Cerebellar nuclear complex (tissue), 1 donor: ENCODE data around the gene ENKD1.

Experiments used
- DNase-seq, 2 experiments: peaks; one replicate each; lab custom pipeline; 2025; lab: John Stamatoyannopoulos, UW

ENKD1 gene

DNA sequence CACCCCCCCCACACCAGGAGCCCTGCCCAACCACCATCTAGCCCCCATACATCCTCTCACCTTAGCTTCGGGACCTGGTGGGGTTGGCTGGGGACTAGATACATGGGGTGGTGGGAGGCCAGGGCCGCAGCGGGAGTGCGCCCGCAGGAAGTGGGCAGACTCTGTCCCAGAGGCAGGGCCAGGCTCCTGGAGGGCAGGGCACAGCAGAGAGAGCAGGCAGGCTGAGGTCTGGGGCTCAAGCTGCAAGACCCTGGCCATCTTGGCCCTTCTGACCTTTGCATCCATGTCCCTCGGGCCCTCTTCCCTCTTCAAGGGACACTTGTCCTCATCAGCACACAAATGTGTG lies 2.7 kb downstream of the ENKD1 start:
- no peak for DNase-seq

DNA sequence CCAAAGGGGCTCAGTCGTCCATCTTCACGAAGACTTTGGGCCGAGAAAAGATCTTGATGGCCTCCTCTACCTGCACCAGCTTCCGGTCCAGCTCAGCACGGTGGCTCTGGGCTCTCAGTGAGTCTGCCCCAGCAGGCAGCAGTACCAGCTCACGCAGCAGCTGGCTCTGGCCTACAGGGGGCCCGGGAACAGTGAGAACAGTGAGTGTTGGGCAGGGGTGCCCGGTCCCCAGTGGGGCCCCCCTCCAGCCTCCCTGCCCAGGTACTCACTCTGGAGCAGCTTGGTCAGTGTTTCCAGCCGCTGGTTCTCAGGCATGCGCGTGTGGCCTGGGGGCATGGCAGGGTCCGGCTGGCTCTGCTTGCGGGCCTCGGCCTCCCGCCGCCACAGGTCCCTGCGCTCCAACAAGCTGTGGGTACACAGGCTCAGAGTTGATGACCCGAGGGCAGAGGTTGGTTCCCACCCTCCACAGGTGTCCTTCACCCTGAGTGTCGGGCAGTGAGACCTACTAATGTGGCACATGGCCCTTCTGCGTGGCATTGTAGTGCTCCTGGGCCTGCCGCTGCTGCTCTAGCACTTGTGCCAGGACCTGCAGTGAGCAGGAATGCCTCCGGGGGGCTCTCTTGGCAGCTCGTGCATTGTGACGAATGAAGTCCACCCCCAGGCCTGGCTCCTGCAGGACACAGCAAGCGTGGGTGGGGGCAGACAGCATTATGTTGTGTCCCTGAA lies 3.2 kb downstream of the ENKD1 start:
- peak in 1 of 2 experiments; percentile 12 for DNase-seq

DNA sequence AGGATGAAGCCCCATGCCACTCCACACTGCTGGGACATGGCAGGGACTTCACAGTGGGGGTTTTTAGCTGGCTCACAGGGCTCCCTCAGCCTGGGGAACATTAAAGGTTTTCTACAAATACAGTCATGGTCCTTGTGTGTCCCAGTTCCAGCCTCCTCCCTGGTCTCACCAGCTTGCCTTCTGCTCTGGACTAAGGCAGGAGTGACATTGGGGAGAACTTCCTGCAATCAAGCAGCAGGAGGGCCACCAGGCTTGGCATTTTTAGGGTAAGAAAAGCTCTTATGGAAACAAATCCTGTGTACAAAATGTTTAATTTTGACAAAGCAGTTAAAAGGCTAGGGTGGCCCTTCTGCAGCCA lies 3.9 kb downstream of the ENKD1 start:
- no peak for DNase-seq

DNA sequence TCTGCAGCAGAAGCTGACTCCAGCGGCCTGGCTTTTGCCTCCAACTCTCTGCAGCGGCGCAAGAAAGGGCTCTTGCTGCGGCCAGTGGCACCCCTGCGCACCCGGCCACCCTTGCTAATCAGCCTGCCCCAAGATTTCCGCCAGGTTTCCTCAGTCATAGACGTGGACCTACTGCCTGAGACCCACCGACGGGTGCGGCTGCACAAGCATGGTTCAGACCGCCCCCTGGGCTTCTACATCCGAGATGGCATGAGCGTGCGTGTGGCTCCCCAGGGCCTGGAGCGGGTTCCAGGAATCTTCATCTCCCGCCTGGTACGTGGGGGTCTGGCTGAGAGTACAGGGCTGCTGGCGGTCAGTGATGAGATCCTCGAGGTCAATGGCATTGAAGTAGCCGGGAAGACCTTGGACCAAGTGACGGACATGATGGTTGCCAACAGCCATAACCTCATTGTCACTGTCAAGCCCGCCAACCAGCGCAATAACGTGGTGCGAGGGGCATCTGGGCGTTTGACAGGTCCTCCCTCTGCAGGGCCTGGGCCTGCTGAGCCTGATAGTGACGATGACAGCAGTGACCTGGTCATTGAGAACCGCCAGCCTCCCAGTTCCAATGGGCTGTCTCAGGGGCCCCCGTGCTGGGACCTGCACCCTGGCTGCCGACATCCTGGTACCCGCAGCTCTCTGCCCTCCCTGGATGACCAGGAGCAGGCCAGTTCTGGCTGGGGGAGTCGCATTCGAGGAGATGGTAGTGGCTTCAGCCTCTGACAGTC lies 4.5 kb downstream of the ENKD1 start:
- DNase-seq = no peak

DNA sequence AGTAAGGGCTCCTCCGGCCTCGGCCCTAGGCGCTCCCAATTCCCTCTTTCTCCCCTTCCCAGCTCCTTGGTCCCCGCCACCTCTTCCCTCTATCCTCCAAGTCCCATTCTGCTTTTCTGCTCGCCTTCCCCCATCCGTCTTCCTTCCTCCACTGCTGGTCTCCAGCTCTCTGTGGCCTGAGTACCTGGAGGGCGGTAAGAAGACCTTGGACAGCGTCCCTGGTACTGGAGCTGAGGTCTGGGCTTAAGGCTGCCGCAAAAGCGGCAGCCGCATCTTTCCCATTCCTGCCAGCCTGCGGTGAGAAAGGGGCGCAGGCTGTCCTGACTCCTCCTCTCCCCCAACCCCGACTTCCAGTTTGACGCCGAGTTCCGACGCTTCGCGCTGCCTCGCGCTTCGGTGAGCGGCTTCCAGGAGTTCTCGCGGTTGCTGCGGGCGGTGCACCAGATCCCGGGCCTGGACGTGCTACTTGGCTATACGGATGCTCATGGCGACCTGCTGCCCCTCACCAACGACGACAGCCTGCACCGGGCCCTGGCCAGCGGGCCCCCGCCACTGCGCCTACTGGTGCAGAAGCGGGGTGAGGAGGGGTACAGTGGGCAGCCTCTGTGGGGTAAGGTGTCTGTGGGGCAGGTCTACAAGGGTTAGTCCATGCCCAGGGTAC lies 5.3 kb downstream of the ENKD1 start:
- DNase-seq = no peak

DNA sequence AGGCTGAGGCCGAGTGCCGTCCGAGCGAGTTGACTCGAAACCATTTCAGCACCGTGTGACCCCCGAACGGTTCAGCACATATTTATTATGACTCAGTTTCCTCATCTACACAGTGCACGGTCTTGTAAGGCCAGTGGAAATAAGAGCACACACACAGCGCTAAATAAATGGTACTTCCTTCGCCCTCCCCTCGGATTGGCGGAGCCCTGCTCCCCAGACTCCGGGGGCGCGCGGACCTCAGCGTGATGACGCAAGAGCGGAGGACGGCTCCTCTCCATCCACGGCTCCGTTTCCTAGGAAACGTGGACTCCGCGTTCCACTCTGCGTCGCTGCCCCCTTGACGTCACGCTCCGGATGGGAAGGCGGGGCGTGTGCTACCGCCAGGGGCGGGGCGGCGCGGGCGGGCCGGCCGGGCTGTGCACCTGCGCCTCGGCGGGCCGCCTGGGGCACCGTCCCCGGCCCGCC lies 6.0 kb downstream of the ENKD1 start, which contains the start of gene PARD6A:
PARD6A (plus strand) TSS at position 397 of the 465 bp plus-strand sequence. CDS start 79 bp downstream, outside the sequence.
- peak; percentile 93 to 97 for DNase-seq

DNA sequence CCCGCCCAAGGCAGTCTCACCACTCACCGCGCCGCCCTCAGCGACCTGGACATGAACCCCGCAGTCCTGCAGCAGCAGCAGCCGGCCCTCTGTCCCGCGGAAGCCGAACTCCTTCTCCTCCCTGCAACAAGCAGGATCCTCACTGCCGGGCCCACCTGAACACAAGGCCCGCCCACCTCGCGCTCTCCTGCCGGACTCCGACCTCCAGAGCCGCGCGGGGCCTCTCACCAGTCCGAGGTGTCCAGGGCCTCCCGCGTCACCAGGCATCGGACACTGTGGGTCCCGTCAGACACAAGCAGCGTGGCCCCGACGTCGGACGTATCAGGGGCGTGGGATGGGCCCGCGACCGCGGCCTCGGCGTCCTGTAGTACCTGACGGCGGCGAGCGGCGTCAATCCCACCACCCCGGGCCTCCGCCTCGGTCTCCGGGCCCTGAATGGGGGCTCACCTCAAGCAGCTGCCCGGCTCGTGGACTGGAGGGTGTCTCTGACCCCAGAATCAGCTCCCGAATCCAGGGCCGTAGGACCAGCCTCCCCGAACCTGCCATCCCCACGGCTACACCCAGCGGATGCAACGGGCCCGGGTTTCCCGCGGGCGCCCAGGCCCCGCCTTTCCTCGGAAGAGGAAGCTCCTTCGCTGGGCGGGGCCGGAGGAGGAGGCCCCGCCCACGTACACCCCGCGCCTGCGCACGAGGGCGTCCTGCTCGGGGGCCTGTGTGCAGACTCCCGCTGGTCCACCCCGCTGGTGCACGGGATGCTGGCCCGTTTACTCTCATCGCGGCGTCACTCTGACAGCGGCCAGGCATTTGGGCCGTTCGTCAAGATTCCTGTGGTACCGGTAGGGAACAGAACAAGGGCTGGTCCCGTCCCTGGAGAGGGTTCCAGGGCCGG lies 6.6 kb downstream of the ENKD1 start, which contains the start of gene ACD:
ACD (minus strand) TSS at position 586 of the 889 bp plus-strand sequence; CDS start at position 546, 40 bp downstream.
- peak; percentile 47 to 82 for DNase-seq

DNA sequence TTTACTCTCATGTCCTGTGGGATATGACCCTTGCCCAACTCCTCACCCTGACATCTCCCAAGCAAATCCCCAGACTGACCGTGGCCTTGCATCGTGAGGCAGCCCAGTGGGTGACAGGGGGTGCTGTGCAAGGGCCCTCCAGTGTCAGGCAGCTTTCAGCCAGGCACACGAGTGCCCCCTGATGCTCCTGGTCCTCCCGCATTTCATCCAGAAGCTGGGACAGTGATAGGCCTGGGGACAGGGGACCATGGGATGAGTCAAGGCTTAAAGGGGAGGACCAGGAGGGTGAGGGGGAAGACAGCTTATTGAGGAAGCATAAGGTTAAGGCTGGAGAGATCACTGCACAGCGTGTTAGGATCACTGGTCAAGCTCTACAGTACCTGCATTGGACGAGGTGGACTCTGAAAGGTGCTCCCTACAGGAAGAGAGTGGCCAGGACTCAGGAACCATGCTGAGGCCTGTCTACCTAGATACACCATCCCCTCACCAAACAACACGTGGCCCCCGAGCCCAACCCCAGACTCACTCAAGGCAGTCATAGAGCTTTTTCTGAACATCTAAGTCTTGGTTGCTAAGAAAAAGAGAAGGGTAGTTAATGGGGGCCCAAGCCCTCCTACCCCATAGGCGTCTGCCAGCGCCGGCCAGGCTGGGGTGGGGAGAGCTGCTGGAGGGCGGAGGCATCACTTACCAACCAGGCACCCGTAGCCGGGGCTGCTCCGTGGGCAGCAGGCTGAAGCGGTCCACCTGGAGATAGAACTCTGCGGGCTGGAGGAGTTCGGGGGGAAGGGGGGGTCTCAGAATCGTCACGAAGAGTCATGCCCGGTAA lies 7.5 kb downstream of the ENKD1 start:
- DNase-seq = no peak

DNA sequence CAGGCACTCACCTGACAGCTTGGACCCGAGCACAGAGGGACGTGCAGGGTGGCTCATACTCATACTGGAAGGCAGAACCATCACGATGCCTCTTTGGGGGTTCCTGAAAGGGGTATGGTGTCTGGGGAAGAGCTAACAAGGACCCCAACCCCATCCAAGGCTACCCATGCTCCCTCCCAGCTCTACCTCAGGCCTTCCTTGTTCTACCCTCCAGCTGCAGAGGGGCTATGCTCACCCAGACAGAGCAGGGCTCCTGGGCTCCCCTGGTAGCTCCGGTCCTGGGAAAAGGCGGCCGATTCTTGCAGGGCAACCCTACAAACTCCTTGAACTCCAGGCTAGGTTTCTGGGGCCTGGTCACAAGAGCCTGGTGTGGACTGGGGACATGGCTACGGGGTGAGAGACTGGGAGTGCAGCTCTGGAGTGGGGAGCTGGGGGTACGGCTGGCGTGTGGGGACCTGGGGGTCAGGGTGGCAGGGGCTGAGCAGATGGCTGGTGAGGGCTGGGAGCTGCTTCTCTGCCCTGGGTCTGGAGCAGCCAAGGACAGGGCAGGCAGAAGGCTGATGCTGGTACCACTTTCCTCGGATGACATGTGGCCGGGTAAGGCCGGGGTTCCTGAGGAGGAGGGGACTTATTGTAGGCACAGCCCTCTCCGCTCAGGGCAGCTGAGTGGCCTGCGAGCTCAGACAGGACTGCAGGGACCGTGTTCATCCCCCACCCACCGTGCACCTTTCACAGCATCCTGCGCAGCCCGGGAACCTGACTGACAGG lies 8.6 kb downstream of the ENKD1 start:
- no peak for DNase-seq

DNA sequence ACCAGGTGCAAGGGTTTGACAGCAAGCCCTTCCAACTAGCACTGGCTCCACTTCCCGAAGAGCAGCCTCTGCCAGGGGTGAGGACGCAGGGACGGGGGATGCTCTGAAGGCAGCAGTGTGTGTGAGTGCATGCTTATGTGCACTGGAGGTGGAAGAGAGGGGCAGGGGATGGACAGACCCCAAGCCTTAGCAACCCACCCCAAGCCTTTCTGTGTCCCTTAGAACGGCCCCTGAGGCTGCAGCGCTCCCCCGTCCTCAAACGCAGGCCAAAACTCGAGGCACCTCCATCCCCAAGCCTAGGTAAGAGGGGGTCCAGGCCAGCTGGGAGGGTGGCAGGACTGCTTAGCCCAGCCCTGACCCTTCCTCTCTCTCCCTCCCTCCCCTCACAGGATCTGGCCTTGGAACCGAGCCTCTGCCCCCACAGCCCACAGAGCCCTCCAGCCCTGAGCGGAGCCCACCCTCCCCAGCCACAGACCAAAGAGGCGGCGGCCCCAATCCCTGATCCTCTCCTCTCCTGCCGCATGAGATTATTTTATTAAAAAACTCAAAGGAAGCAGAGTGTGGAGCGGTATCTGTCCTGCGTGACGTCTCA lies 9.4 kb downstream of the ENKD1 start:
- no peak for DNase-seq

DNA sequence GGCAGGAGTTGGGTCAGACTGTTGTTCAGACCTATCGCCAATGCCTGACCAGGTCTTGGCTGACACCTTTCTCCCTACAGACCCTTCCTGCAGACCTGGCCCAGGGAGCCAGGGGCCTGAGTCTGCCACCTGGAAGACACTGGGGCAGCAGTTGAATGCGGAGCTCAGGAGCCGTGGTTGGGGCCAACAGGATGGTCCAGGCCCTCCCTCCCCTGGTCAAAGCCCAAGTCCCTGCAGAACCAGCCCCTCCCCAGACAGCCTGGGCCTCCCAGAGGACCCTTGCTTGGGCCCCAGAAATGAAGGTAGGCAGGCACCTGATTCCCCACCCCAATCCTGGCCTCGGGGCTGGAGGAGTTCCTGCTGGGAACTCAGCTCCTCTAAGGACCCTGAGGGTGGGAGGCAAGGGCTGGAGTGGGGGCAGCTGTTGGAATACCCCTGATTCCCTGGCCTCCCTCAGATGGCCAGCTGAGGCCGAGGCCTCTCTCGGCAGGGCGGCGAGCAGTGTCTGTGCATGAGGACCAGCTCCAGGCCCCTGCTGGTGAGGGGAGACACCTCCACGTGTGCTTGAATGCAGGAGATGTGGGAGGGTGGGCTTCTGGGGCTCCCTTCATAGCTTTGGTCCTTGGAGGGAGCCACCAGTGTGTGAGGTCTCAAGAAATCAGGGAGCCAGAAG lies 10.1 kb downstream of the ENKD1 start:
- DNase-seq = no peak

DNA sequence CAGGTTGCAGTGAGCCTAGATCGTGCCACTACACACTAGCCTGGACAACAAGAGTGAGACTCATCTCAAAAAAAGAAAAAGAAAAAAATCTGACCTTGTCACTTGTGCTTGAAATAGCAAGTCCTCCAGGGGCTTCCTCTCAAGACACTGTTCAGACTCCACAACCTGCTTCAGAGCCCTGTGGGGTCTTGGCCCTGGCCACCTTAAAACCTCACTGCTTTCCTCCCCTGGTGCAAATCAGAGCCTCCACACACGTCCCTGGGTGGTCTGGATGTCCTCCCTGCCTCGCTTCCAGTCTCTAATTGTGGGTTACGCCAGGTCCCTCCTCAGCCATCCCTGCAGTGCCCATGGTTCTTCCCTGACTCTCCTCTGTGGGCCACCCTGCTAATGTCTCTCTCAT lies 11.2 kb downstream of the ENKD1 start:
- DNase-seq = no peak

DNA sequence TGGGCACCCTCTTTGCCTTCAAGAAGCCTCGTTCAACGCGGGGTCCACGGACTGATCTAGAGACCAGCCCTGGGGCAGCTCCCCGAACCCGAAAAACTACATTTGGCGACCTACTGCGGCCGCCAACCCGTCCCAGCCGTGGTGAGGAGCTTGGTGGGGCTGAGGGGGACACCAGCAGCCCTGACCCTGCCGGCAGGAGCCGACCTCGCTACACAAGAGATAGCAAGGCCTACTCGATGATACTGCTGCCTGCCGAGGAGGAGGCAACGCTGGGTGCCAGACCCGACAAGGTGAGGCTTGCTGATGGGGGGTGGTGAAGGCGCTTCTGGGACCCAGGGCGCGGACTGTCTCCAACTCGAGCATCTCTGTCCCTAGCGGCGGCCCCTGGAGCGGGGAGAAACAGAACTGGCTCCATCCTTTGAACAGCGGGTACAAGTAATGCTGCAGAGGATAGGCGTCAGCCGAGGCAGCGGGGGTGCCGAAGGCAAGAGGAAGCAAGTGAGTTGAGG lies 12.1 kb downstream of the ENKD1 start:
- no peak for DNase-seq

DNA sequence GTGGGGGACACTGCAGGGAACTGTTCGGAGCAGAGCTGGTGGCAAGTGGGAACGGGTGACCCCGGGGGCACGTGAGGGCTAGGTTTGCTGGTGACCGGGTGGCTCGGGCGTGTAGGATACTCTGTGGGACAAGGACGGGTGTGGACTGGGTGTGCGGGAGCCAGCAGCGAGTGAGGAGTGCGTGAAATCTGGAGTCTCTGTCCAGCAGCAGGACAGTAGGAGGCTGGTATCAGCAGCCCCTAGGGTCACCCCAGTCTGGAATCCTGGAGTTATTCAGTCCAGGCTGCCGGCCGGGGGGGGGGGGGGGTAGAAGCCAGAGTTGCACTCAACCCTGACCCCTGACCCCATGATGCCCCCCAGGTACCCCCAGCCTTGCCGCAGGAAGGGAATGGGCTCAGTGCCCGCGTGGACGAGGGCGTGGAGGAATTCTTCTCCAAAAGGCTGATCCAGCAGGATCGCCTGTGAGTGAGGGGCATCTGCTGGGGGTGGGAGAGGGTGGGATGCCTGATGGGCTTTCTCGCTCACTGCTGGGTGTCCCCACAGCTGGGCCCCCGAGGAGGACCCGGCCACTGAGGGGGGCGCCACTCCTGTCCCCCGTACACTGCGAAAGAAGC lies 12.7 kb downstream of the ENKD1 start:
- DNase-seq = no peak

DNA sequence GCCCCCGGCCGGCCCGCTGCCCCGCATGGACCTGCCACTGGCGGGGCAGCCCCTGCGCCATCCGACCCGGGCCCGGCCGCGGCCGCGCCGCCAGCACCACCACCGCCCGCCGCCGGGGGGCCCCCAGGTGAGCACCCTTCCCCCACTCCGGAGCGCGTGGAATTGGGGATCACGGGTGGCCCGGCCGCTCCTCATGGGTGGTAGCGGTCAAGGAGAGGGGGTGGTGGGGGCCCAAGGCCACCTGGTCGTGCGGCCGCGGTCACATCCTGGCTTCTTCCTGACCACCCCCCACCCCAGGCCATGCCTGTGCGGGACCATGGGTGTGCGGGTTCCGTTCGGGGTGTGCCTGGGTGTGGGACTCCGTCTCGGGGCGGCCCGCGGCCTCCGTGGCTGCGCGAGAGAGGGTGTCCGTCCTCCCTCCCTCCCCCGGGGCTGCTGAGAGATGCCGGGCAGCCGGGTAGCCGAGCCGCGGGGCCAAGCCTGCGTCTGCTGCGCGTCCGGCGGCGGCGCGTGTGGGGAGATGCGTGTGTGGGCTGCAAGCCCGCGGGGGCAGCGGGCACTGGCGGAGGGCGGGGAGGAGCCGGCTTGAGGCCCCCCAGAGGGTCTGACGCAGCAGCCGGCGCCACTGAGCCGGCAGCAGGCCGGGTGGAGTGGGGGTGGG lies 13.3 kb downstream of the ENKD1 start:
- DNase-seq = no peak

DNA sequence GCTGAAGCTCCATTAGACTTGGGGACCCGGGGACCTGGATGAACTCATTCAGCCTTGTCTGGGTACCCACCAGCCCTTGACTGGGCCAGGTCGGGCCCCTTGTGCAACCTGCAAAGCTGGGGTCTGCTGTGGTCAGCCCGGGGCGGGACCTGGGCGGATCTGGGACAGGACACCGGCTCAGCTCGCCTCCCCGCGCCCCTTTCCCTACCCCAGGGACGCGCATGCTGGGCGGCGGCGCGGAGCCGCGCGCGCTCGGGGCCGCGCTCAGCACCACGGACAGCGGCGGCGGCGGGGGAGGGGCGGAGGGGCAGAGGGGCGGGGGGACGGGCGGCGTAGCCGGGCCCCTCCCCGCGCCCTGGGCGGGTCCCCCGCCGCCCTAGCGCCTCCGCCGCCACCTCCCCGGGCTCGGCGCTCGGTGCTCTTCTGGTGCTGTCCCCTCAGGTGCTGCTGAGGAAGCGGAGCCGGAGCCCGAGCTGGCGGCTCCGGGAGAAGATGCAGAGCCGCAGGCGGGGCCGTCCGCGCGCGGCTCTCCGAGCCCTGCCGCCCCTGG lies 13.9 kb downstream of the ENKD1 start:
- DNase-seq = no peak

DNA sequence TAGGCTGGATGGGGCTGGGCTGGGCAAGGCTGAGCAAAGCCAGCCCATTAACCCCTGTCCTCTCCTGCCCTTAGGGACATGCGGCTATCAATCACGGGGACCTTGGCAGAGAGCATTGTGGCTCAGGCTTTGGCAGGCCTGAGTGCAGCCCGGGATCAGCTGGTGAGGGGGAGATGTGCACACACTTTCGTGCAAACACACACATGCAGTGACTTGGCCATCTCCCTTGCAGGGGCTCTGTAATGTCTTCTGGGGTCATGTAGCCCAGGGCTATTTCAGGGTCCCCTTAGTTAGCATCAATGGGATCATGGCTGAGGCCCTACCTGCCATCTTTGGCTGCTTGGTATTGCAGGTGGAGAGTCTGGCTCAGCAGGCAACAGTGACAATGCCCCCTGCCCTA lies 14.7 kb downstream of the ENKD1 start:
- DNase-seq = no peak

DNA sequence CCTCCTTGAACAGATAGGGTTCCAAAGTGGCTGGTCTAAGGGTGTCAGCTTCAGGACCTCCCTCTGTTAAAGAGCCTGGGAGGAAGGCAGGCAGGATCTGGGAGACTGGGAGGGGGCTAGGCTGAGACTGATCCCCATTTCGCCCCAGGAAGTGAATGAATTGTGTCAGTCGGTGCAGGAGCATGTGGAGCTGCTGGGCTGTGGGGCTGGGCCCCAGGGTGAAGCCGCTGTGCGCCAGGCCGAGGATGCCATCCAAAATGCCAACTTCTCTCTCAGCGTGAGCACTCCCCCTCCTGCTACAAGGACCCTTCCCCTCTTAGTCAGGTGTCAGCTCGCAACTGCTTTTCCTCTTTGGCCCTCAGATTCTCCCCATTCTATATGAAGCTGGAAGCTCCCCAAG lies 15.5 kb downstream of the ENKD1 start:
- no peak for DNase-seq
